Heart left ventricle (tissue), 13 donors: ENCODE data around the gene IQCH.

ENCODE experiments used
- POLR2A ChIP-seq, 2 donors: fragments of 450-650 bp; IDR thresholded peaks; one replicate each; pipeline ENCODE4 v1.6.1; 2017; ENCODE audit warnings: antibody characterized with exemption in 2 of 2, mild to moderate bottlenecking in 2 of 2, moderate library complexity in 2 of 2
- TF ChIP-seq, protein P1 (sequence below), 12 donors: fragments of 200-600 bp; sonication (generic) in 4 of 12; IDR thresholded peaks; one replicate each; pipeline versions ENCODE4 v1.5.0 to v1.8.0; 2018 to 2022; ENCODE audit warnings: antibody characterized with exemption in 12 of 12, mild to moderate bottlenecking in 5 of 12
- donor health status: ischemic (EF 13 %, LVEDD 7.1; RV severe dilation, severe dysfunction).
- donor health status: DM: no; HTN: yes; CAD: no.
- donor health status: DM: no; HTN: no; CAD: no.
- donor health status: ischemic (EF 25% LVEDD 6.9; RV normal size, moderate dysfunction).
- donor health status: ischemic (EF 25% LVEDD 5.7; RV mildly dilated, moderate dysfunction).
- donor health status: ischemic (EF 35%, LVEDD 5.7; RV mildly dilated, moderate dysfunction).
- donor health status: nonischemic (EF 11% LVEDD 7.7; RV severe dilation, severe dysfunction).
- donor health status: DM: yes; HTN: yes; CAD: no.
- donor health status: PGD.
- donor health status: ischemic (EF 29% LVEDD 5.4; RV normal size, mild dysfunction).
- donor health status: nonischemic (EF 23%, LVEDD 6.1; RV moderate dilation, normal function).

DNA sequence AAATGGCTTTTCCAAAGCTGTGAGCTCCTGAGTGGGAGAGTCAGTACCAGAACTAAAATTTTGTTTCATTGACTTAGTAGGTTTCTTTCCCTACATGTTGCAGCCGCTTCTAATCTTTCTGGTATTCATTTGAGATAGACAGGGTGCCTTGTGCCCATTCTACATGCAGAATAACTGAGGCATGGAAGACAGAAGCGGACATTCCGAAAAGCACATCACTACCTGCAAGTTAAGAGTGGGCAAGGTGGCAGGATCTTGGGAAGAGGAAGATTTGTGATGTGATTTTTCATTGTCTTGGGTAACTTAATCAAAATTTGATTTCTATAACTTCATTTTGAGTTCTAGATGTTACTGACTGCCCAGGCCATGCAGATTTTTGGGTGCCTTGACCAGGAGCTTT, 289.9 kb downstream of the IQCH start:
- TF ChIP-seq, protein P1, sequence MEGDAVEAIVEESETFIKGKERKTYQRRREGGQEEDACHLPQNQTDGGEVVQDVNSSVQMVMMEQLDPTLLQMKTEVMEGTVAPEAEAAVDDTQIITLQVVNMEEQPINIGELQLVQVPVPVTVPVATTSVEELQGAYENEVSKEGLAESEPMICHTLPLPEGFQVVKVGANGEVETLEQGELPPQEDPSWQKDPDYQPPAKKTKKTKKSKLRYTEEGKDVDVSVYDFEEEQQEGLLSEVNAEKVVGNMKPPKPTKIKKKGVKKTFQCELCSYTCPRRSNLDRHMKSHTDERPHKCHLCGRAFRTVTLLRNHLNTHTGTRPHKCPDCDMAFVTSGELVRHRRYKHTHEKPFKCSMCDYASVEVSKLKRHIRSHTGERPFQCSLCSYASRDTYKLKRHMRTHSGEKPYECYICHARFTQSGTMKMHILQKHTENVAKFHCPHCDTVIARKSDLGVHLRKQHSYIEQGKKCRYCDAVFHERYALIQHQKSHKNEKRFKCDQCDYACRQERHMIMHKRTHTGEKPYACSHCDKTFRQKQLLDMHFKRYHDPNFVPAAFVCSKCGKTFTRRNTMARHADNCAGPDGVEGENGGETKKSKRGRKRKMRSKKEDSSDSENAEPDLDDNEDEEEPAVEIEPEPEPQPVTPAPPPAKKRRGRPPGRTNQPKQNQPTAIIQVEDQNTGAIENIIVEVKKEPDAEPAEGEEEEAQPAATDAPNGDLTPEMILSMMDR (IDR thresholded peaks at IDR 0.05): no peak
- TF ChIP-seq POLR2A (IDR thresholded peaks at IDR 0.05): no peak
